Osteoblast (primary cell): ENCODE data around the gene AAGAB. TPM values are rescaled to one million over a fixed set of nuclear protein-coding genes. Genes with fewer than 3 reads are reported as not detected.

ENCODE experiments used
- DNase-seq: peaks from one replicate; pipeline ENCODE4 v3.0.0; 2011; ENCODE audit warnings: low spot score, mixed read lengths; ENCODE audit not compliant: insufficient read length; ENCODE audit errors: missing footprints
- H2AFZ ChIP-seq: 2 replicates; pipeline ENCODE4 v1.6.0; 2011; ENCODE audit warnings: mild to moderate bottlenecking, low read length
- H3K27ac ChIP-seq: 2 replicates; pipeline ENCODE4 v1.5.1; 2011; ENCODE audit warnings: mild to moderate bottlenecking, low read depth, low read length, moderate library complexity
- H3K27me3 ChIP-seq: 2 replicates; pipeline ENCODE4 v1.6.0; 2012; ENCODE audit warnings: mild to moderate bottlenecking, control low read depth, inconsistent platforms, low read length, moderate library complexity; ENCODE audit not compliant: insufficient read depth
- H3K36me3 ChIP-seq: 2 replicates; pipeline ENCODE4 v1.5.1; 2011; ENCODE audit warnings: mild to moderate bottlenecking, low read length, control low read depth, moderate library complexity; ENCODE audit not compliant: insufficient read depth
- H3K4me1 ChIP-seq: 2 replicates; pipeline ENCODE4 v1.5.1; 2011; ENCODE audit warnings: mild to moderate bottlenecking, low read length, control low read depth, moderate library complexity; ENCODE audit not compliant: insufficient read depth
- H3K4me2 ChIP-seq: 2 replicates; pipeline ENCODE4 v1.6.0; 2011; ENCODE audit warnings: mild to moderate bottlenecking, low read length; ENCODE audit not compliant: insufficient read depth
- H3K4me3 ChIP-seq: fragments of 200-600 bp; sonication (generic); 3 replicates; pipeline ENCODE4 v1.5.1; 2012; ENCODE audit warnings: mild to moderate bottlenecking, low read length, inconsistent platforms; ENCODE audit not compliant: insufficient read depth
- H3K79me2 ChIP-seq: 2 replicates; pipeline ENCODE4 v1.6.0; 2012; ENCODE audit warnings: mild to moderate bottlenecking, low read length, control low read depth, inconsistent platforms; ENCODE audit not compliant: insufficient read depth
- H3K9me3 ChIP-seq: 2 replicates; pipeline ENCODE4 v1.5.1; 2011; ENCODE audit warnings: low read depth, low read length, control low read depth
- H4K20me1 ChIP-seq: 2 replicates; pipeline ENCODE4 v1.6.0; 2012; ENCODE audit warnings: mild to moderate bottlenecking, low read length, control low read depth; ENCODE audit not compliant: insufficient read depth
- total RNA-seq: library from RNA; depleted of rRNA; stranded (reverse); fragments of >200 nt; gene quantifications from 2 replicates; pipeline ENCODE4 v1.2.3, GENCODE V29; 2012
- TF ChIP-seq, protein P1 (sequence below): IDR thresholded peaks from 2 replicates; pipeline ENCODE4 v1.5.1; 2011; ENCODE audit warnings: mild to moderate bottlenecking, low read depth, low read length, moderate library complexity; ENCODE audit errors: extremely low read depth

The AAGAB gene
- total RNA-seq, 1 donor, result 51.0 TPM

DNA sequence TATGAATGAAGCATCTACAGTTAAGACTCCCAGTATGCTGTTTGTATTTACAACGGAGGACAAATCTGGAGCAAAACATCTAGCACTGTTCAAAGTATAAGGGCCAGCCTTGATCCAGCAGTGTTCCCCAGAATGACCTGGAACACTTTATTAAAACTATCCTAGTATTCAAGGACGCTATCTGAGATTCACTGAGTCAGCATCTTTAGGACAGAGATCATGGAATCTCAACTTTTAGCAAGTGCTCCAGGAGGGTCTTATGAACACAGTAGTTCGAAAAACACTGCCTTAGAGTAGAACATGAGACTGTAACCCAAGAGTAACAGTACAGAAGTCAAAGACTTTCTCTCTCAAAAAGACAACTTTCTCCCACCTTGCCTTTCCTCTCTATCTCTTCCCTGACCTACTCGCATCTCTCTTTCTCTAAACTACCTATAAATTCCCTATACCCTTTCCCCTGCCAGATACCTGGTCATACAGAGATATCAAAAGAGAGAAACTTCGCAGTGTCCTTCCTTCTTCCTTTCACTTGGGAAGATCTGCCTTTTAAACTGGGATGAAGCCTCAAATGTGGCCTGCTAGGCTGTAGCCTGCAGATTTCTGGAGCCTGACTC lies 43.8 kb downstream of the AAGAB start:
- TF ChIP-seq, protein P1, sequence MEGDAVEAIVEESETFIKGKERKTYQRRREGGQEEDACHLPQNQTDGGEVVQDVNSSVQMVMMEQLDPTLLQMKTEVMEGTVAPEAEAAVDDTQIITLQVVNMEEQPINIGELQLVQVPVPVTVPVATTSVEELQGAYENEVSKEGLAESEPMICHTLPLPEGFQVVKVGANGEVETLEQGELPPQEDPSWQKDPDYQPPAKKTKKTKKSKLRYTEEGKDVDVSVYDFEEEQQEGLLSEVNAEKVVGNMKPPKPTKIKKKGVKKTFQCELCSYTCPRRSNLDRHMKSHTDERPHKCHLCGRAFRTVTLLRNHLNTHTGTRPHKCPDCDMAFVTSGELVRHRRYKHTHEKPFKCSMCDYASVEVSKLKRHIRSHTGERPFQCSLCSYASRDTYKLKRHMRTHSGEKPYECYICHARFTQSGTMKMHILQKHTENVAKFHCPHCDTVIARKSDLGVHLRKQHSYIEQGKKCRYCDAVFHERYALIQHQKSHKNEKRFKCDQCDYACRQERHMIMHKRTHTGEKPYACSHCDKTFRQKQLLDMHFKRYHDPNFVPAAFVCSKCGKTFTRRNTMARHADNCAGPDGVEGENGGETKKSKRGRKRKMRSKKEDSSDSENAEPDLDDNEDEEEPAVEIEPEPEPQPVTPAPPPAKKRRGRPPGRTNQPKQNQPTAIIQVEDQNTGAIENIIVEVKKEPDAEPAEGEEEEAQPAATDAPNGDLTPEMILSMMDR, result no peak
- Histone ChIP-seq H3K36me3 (peaks cover 27% of the 10 kb centered on the region), H3K79me2 (no peaks in the 10 kb centered on the region), H3K27me3 (no peaks in the 10 kb centered on the region), H2AFZ (no peak overlapping the region), H3K27ac (no peak overlapping the region), H3K9me3 (no peaks in the 10 kb centered on the region), H3K4me1 (peaks cover 4% of the 10 kb centered on the region), H3K4me2 (no peak overlapping the region), H4K20me1 (no peaks in the 10 kb centered on the region), H3K4me3 (no peak overlapping the region)
- DNase-seq, result no peak

DNA sequence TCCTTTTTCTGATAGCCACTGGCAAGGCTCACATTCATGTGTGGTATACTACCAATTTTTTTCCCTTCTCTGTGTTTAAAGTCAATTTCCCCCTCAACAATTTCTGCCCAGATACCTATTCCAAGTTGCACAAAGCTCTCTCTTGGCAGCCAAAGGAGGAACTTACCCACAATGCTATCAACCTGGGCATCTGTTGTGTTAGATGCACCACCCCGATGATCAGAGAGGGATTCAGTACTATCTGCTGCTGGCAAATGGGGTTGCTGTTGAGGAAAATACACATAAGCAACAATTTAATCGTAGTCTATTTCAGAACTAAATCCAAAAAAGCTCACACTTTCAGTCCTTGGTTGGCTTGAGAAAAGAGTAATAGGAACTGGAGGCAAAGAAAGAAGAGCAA lies 46.1 kb downstream of the AAGAB start:
- peaks cover 34% of the 10 kb centered on the region for H3K36me3 ChIP-seq
- H3K9me3 ChIP-seq, result no peaks in the 10 kb centered on the region
- TF ChIP-seq, protein P1, result no peak
- no peak overlapping the region for H2AFZ ChIP-seq
- no peaks in the 10 kb centered on the region for H3K79me2 ChIP-seq
- peaks cover 4% of the 10 kb centered on the region for H3K4me1 ChIP-seq
- H3K4me3 ChIP-seq, result no peak overlapping the region
- H3K27me3 ChIP-seq, result no peaks in the 10 kb centered on the region
- DNase-seq, result no peak
- H4K20me1 ChIP-seq, result no peaks in the 10 kb centered on the region
- no peak overlapping the region for H3K4me2 ChIP-seq
- no peak overlapping the region for H3K27ac ChIP-seq

DNA sequence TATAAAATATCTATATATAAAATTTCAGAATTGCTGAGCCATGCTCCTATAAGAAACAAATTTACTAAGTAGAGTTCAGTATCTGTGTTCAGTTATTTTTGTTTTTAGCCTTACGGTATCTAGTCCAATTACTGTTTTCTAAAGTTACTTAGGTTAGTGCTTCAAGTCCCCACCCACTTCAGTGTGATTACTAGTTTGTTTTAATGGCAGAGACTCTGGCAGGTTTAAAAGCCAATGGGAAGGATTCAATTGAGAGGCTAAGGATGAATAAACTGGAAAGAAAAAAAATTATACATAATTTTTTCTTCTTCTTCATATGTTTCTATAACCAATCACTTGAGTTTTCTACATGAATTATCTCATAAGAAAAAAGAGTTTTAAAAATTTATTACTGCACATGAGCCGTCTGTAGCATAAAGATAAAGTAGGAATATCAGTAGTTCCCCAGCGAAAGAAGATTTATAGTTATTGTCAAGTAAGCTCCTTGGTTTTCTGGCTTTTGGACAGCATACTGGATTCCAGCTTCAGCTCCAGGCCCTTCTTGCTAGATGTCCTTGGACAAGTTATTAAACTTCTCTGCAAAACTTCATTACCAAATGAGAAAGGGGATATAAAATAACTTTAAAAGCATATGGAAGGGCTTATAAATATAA lies 46.8 kb downstream of the AAGAB start:
- H3K27ac ChIP-seq, result no peak overlapping the region
- peaks cover under 1% of the 10 kb centered on the region for H3K4me1 ChIP-seq
- peaks cover 34% of the 10 kb centered on the region for H3K36me3 ChIP-seq
- TF ChIP-seq, protein P1, result no peak
- no peak for DNase-seq
- H3K4me3 ChIP-seq, result no peak overlapping the region
- no peak overlapping the region for H3K4me2 ChIP-seq
- no peaks in the 10 kb centered on the region for H3K79me2 ChIP-seq
- H3K9me3 ChIP-seq, result no peaks in the 10 kb centered on the region
- H4K20me1 ChIP-seq, result no peaks in the 10 kb centered on the region
- no peak overlapping the region for H2AFZ ChIP-seq
- H3K27me3 ChIP-seq, result no peaks in the 10 kb centered on the region

DNA sequence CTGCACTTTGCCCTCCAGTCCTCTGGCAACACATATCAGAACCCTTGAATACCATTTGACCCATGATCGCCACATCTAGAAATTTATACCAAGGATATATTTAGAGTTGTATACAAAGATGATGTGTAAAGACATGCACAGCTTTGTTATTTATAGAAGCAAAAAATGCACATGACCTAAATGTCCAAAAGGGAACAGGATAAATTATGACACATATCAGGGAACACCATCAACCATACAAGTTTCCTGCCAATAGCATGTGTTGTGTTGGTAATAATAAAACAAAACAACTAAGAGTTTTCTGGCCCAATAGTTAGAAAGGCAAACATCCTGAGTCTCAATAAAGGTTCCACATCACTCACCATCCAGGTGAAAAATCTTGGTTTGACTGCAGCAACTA lies 51.5 kb downstream of the AAGAB start:
- H3K9me3 ChIP-seq, result no peaks in the 10 kb centered on the region
- peaks cover 36% of the 10 kb centered on the region for H3K4me1 ChIP-seq
- TF ChIP-seq, protein P1, result no peak
- no peak for DNase-seq
- H3K27ac ChIP-seq, result no peak overlapping the region
- H3K4me2 ChIP-seq, result no peak overlapping the region
- no peak overlapping the region for H3K4me3 ChIP-seq
- H4K20me1 ChIP-seq, result no peaks in the 10 kb centered on the region
- H3K36me3 ChIP-seq, result peaks cover 24% of the 10 kb centered on the region
- H3K27me3 ChIP-seq, result no peaks in the 10 kb centered on the region
- H3K79me2 ChIP-seq, result no peaks in the 10 kb centered on the region
- H2AFZ ChIP-seq, result no peak overlapping the region
